ENCODE measurements around the gene RS1.

The RS1 gene

GRCh38 chrX:18672008-18672407 is at the start of gene RS1:
Gene RS1 (minus strand): TSS chrX:18672108. CDS start chrX:18672068, 40 bp downstream.
- DNase-seq (ENCODE audit: low read depth in 1 of 2, low spot score in 1 of 2) = no peak

DNA sequence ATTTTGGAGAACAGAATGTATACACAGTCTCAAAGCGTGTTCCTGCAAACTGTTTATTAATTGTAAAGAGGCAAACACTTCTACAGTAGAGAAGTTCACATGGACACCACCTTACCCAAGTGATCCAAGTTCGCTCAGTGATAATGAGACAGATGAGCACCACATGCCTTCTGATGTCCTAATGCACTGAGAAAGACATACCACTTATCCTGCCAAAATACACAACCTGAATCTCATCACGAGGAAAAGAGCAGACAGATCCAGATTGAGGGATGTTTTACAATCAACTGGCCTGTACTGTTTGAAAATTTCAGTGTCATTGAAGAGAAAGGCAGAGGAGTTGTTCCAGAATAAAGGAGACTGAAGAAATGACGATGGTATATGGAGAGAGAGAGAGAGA is 47.9 kb upstream of the RS1 start:
- no peak for DNase-seq (ENCODE audit: low read depth in 1 of 2, low spot score in 1 of 2)

GRCh38 chrX:18714910-18715309 is 43.0 kb upstream of the RS1 start:
- no peak for DNase-seq (ENCODE audit: low read depth in 1 of 2, low spot score in 1 of 2)

DNA sequence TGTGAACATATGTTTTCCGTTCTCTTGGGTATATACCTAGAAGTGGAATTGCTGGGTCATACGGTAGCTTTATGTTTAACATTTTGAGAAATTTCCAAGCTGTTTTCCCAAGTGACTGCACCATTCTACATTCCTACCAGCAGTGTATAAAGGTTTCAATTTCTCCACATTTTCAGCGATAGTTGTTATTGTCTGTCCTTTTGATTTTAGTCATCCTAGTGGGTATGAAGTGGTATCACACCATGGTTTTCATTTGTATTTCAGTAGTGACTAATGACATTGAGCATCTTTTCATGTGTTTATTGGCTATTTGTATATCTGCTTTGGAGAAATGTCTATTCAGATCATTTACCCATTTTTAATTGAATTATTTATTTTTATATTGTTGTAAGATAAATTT is 37.9 kb upstream of the RS1 start:
- DNase-seq (ENCODE audit: low read depth in 1 of 2, low spot score in 1 of 2) = no peak

GRCh38 chrX:18707426-18708049 is 35.6 kb upstream of the RS1 start, which contains the start of gene PPEF1:
Gene PPEF1 (plus strand): TSS chrX:18707645. CDS start chrX:18707781, 136 bp downstream.
- no peak for DNase-seq (ENCODE audit: low read depth in 1 of 2, low spot score in 1 of 2)

DNA sequence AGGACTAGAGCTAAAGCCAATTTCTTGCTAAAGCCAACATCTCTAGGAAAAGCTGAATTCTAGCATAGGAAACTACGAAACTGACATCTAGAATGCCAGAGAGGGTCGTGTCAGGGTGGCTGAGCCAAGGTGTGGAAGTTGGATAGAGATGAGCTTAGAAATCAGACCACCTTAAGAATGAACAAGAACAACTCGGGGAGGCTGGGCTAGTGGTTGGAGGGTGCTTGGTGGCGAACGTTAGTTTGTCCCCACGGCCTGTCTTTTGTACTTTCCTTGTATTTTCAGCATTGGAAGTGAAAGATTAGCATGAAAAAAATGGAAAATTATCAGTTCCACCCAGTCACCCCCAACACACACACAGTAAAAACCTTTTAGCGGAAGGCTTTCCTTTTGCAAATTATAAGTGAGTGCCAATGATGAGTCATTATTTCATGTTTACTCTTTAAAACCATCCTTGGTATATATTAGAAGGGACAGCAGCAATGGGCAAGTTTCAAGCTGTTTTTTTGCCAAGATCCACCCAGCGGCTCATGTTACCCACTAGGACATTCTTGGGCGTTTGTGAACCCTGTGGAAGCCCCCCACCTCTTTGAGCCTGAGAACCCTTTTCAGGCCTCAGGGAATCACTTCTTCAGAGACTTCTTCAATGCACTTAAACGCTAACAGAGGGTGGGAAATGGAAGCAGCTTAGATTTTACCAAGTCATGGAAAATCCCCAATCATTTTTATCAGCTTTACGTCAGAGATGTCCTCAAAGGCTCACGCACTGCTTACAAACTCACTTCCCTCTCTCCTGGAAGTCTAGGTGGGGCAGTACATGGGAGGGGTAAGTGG is 30.7 kb upstream of the RS1 start:
- DNase-seq (ENCODE audit: low read depth in 1 of 2, low spot score in 1 of 2) = no peak

- DNase-seq (ENCODE audit: low read depth in 1 of 2, low spot score in 1 of 2) = no peak
Observed at GRCh38 chrX:18701621-18702361, 29.9 kb upstream of the RS1 start.

GRCh38 chrX:18698737-18699650 is 27.1 kb upstream of the RS1 start:
- no peak for DNase-seq (ENCODE audit: low read depth in 1 of 2, low spot score in 1 of 2)

- DNase-seq (ENCODE audit: low read depth in 1 of 2, low spot score in 1 of 2) = no peak
Observed at GRCh38 chrX:18696653-18697052, 24.7 kb upstream of the RS1 start.

- no peak for DNase-seq (ENCODE audit: low read depth in 1 of 2, low spot score in 1 of 2)
Observed at GRCh38 chrX:18692541-18692940, 20.6 kb upstream of the RS1 start.

- DNase-seq (ENCODE audit: low read depth in 1 of 2, low spot score in 1 of 2) = no peak
Observed at GRCh38 chrX:18691431-18691830, 19.5 kb upstream of the RS1 start.

GRCh38 chrX:18687856-18688495 is 16.1 kb upstream of the RS1 start:
- DNase-seq (ENCODE audit: low read depth in 1 of 2, low spot score in 1 of 2) = no peak

DNA sequence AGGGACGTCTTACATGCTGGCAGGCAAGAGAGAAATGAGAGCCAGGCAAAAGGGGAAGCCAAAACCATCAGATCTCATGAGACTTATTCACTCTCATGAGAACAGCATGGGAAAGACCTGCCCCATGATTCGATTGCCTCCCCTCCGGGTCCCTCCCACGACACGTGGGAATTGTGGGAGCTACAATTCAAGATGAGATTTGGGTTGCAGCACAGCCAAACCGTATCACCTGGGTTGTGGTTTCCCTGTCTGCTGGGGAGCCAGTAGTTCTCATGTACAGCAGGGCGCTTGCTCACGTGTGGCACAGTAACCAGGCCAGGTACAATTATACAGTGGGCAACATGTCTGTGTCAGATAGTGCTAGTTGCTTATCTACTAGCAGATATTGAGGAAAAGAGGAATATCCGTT is 11.1 kb upstream of the RS1 start:
- no peak for DNase-seq (ENCODE audit: low read depth in 1 of 2, low spot score in 1 of 2)

- DNase-seq (ENCODE audit: low read depth in 1 of 2, low spot score in 1 of 2) = no peak
Observed at GRCh38 chrX:18681996-18682395, 10.1 kb upstream of the RS1 start.

DNA sequence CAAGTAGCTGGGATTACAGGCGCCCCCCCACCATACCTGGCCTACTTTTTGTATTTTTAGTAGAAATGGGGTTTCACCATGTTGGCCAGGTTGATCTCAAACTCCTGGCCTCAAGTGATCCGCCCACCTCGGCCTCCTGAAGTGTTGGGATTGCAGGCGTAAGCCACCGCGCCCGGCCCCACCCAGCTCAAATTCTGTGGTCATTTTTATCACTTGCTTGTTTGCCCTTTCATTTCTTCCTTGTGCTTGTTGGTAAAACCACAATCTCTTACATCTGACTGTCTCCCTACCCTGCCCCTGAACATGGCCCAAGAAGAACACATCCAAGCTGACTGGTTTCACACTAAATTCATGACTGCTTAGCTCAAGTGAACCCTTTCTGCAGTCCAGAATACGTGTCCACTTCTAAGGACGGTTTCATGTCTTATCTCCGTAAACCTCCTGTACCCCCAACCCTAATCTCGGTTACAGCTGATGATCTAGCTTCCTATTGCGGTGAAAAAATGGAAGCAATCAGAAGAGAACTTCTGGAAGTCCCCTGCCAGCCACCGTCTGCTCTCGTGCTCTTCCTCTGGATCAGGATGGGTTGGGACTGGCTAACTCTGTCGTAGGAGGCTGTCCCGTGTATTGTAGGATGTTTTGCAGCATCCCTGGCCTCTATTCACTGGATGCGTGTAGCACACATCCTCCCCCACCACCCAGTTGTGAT is 5.4 kb upstream of the RS1 start:
- no peak for DNase-seq (ENCODE audit: low read depth in 1 of 2, low spot score in 1 of 2)

DNA sequence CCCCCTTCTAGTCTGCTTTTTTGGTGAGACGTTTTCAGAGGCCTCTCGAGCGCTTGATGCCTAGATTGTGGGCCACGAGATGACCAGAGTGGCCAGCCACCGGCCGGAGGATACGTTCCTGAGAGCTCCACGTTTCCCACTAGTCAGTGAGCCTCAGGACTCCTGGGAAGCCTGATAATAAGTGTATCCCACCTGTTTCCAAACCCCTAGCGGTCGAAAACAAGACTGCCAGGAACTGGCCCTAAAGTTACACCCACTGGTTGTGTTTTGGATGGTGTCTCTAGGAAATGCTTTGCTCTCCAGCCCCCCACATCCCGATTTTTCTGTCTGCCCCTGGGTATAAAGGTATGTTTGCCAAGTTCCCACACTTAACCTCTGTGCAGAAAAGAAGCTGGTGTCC is 4.6 kb upstream of the RS1 start:
- no peak for DNase-seq (ENCODE audit: low read depth in 1 of 2, low spot score in 1 of 2)

- DNase-seq (ENCODE audit: low read depth in 1 of 2, low spot score in 1 of 2) = no peak
Observed at GRCh38 chrX:18676050-18676449, 4.1 kb upstream of the RS1 start.

DNA sequence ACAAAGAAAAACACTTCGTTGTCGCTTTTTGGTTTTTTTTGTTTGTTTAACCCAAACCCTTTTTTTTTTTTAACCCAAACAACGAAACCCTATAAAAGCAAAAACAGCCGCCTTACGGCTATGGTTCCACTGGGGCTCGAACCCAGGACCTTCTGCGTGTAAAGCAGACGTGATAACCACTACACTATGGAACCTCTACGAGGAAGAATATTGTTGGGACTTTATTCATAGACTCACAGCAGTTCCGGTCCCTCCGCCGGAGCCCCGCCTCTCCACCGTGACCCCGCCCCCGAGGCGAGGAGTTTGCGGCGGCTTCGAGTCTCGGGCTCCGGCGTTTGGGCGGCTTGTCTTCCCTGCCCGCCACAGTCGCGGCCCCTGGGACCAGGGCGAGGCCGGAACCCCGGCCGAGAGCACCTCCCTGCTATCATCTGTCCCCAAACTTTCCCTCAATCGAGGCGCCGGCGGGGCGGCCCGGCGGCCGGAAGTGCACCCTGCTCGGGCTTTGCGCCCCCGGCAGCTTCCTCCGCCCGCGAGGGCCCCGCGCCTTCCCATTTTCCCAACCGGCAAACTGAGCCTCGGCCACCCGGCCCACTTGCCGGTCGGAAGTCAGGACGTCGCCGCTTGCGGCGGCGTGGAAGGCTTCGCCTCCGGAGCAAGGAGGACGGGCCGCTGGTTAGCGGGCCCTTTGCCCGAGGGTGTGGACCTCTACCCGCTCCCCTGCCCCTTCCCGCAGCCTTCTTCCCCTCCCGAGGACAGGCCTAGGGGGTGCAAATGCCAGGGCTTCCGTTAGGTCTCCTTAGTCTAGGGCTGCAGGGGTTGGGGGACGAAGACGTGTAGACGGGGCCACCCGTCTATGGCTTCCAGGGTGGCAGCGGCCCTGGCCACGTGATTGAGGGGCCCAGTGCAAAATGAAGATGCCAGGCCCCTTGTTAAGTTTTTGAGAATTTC is 3.2 kb upstream of the RS1 start:
- peak; percentile 65 to 77 for DNase-seq (ENCODE audit: low read depth in 1 of 2, low spot score in 1 of 2)

GRCh38 chrX:18674417-18674787 is 2.5 kb upstream of the RS1 start:
- no peak for DNase-seq (ENCODE audit: low read depth in 1 of 2, low spot score in 1 of 2)

All from activated CD4-positive, alpha-beta T cell treated with anti-CD3 and anti-CD28 coated beads, Interleukin-2, amount 50 U/mL, for 24 hours (primary cell).